HG02678 (cell line): Measurements from ENCODE around the gene CLDN7.

Source experiments
- ATAC-seq: cut with Tn5 transposase; IDR thresholded peaks from one replicate; pipeline ENCODE4 v1.9.1; 2021; ENCODE audit warnings: mild to moderate bottlenecking, moderate library complexity; ENCODE audit not compliant: unreplicated experiment

The CLDN7 gene

GRCh38 chr17:7238420-7239090 is 23.7 kb downstream of the CLDN7 start:
- ATAC-seq: no peak

- ATAC-seq: no peak
These were observed 24.4 kb downstream of the CLDN7 start for GRCh38 chr17:7237761-7238419.

GRCh38 chr17:7237266-7237760 is 25.0 kb downstream of the CLDN7 start:
- ATAC-seq: no peak

- no peak for ATAC-seq
These were observed 25.5 kb downstream of the CLDN7 start for GRCh38 chr17:7236808-7237207.

- no peak for ATAC-seq
These were observed 26.3 kb downstream of the CLDN7 start for GRCh38 chr17:7235693-7236665.

GRCh38 chr17:7234083-7234951 is 28.0 kb downstream of the CLDN7 start, which contains the start of gene DVL2:
Gene DVL2, minus strand, starts transcription at chr17:7234517. Its CDS starts 255 bp downstream, at chr17:7234262.
- peak; percentile 65 for ATAC-seq

- no peak for ATAC-seq
These were observed 28.6 kb downstream of the CLDN7 start for GRCh38 chr17:7233701-7234082.

- ATAC-seq: no peak
These were observed 30.2 kb downstream of the CLDN7 start for GRCh38 chr17:7232114-7232513.

- no peak for ATAC-seq
These were observed 32.8 kb downstream of the CLDN7 start for GRCh38 chr17:7229504-7229903.

- ATAC-seq: no peak
These were observed 33.4 kb downstream of the CLDN7 start for GRCh38 chr17:7228920-7229319.

- ATAC-seq: no peak
These were observed 35.3 kb downstream of the CLDN7 start for GRCh38 chr17:7226721-7227710.

GRCh38 chr17:7225711-7226331 is 36.5 kb downstream of the CLDN7 start:
- no peak for ATAC-seq

GRCh38 chr17:7224661-7225111 is 37.6 kb downstream of the CLDN7 start:
- ATAC-seq: no peak

GRCh38 chr17:7224110-7224509 is 38.2 kb downstream of the CLDN7 start:
- no peak for ATAC-seq

- no peak for ATAC-seq
These were observed 38.9 kb downstream of the CLDN7 start for GRCh38 chr17:7223375-7223774.

- no peak for ATAC-seq
These were observed 39.3 kb downstream of the CLDN7 start for GRCh38 chr17:7222972-7223292.

GRCh38 chr17:7222093-7222971 is 39.9 kb downstream of the CLDN7 start:
- ATAC-seq: no peak
